Measurements from ENCODE around the gene COPA. TPM values are rescaled to one million over a fixed set of nuclear protein-coding genes. Genes with fewer than 3 reads are reported as not detected.

The COPA gene
- total RNA-seq, 1 experiment from 2014 or later = 118 TPM

- Histone ChIP-seq H3K36me3 (ENCODE audit: control insufficient read depth, insufficient read depth, low read length) (peaks cover 26% of the 10 kb centered on the region), H3K4me1 (ENCODE audit: control insufficient read depth, insufficient read depth, low read length) (no peaks in the 10 kb centered on the region), H3K27ac (ENCODE audit: low read length) (no peak overlapping the region), H3K9me3 (ENCODE audit: control insufficient read depth, insufficient read depth, low read depth, low read length) (no peaks in the 10 kb centered on the region), H3K27me3 (ENCODE audit: control insufficient read depth, insufficient read depth, low read length) (no peaks in the 10 kb centered on the region), H3K4me3 (ENCODE audit: low read depth in 2 of 2, low read length in 2 of 2) (no peak overlapping the region)
- POLR2A ChIA-PET = no interaction called here
- intact Hi-C loops (cut with micrococcal nuclease; ENCODE audit: unreplicated experiment) = no loop called here
- ATAC-seq (no peak), DNase-seq (ENCODE audit: low read depth, low spot score) (no peak)
- TF ChIP-seq, protein P1, sequence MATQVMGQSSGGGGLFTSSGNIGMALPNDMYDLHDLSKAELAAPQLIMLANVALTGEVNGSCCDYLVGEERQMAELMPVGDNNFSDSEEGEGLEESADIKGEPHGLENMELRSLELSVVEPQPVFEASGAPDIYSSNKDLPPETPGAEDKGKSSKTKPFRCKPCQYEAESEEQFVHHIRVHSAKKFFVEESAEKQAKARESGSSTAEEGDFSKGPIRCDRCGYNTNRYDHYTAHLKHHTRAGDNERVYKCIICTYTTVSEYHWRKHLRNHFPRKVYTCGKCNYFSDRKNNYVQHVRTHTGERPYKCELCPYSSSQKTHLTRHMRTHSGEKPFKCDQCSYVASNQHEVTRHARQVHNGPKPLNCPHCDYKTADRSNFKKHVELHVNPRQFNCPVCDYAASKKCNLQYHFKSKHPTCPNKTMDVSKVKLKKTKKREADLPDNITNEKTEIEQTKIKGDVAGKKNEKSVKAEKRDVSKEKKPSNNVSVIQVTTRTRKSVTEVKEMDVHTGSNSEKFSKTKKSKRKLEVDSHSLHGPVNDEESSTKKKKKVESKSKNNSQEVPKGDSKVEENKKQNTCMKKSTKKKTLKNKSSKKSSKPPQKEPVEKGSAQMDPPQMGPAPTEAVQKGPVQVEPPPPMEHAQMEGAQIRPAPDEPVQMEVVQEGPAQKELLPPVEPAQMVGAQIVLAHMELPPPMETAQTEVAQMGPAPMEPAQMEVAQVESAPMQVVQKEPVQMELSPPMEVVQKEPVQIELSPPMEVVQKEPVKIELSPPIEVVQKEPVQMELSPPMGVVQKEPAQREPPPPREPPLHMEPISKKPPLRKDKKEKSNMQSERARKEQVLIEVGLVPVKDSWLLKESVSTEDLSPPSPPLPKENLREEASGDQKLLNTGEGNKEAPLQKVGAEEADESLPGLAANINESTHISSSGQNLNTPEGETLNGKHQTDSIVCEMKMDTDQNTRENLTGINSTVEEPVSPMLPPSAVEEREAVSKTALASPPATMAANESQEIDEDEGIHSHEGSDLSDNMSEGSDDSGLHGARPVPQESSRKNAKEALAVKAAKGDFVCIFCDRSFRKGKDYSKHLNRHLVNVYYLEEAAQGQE (IDR thresholded peaks at IDR 0.05; ENCODE audit: insufficient read depth in 1 of 2, low read depth in 2 of 2, low read length in 1 of 2) = no peak
- in situ Hi-C loops (cut with HindIII; ENCODE audit: low pct_unique_long_range_greater_than_20kb, low sequenced_read_pairs) = no loop called here
- BruUV-seq (replicated peaks) = no TSS peak
- CTCF ChIA-PET = no interaction called here
Measured at GRCh38 chr1:160315359-160315758, 27.7 kb downstream of the COPA start.

- TF ChIP-seq TCF7L2 (IDR thresholded peaks at IDR 0.05; ENCODE audit: low read depth, low read length) (no peak), CTCF (IDR thresholded peaks at IDR 0.05) (no peak)
- in situ Hi-C loops (cut with HindIII; ENCODE audit: low pct_unique_long_range_greater_than_20kb, low sequenced_read_pairs) (no loop called here), intact Hi-C loops (cut with micrococcal nuclease; ENCODE audit: unreplicated experiment) (no loop called here)
- Histone ChIP-seq H3K4me3 (ENCODE audit: low read depth in 2 of 2, low read length in 2 of 2) (no peak overlapping the region), H3K36me3 (ENCODE audit: control insufficient read depth, insufficient read depth, low read length) (peaks cover 58% of the 10 kb centered on the region), H3K27ac (ENCODE audit: low read length) (no peak overlapping the region), H3K27me3 (ENCODE audit: control insufficient read depth, insufficient read depth, low read length) (no peaks in the 10 kb centered on the region), H3K9me3 (ENCODE audit: control insufficient read depth, insufficient read depth, low read depth, low read length) (no peaks in the 10 kb centered on the region), H3K4me1 (ENCODE audit: control insufficient read depth, insufficient read depth, low read length) (no peaks in the 10 kb centered on the region)
- no TSS peak for BruUV-seq (replicated peaks)
- no peak for DNase-seq (ENCODE audit: low read depth, low spot score)
- no peak for ATAC-seq
- ChIA-PET CTCF (no interaction called here), POLR2A (no interaction called here)
Measured at GRCh38 chr1:160309571-160309970, 33.5 kb downstream of the COPA start.

DNA sequence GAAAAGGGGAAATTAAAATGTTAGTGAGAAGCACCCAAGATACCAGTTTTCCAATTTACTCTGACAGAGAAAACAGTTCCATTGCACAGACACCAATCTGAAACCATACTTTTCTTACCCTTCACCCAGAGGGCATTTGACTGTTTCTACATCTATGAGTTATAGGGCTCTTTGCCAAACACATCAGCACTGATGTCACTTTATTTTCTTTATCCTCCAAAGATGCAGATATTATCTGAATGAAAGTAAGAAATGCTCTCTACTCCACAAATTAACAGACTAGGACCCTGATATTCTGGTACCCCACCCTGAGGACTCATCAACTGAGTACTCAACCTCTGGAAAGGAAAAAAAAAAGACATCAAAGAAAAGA lies 33.9 kb downstream of the COPA start:
- CTCF ChIA-PET = no interaction called here

More for the DNA sequence above, 33.9 kb downstream of the COPA start:
- H3K9me3 ChIP-seq (ENCODE audit: control insufficient read depth, insufficient read depth, low read depth, low read length) = no peaks in the 10 kb centered on the region
- no peak for DNase-seq (ENCODE audit: low read depth, low spot score)
- H3K4me1 ChIP-seq (ENCODE audit: control insufficient read depth, insufficient read depth, low read length) = no peaks in the 10 kb centered on the region
- no peaks in the 10 kb centered on the region for H3K27me3 ChIP-seq (ENCODE audit: control insufficient read depth, insufficient read depth, low read length)
- no peak overlapping the region for H3K4me3 ChIP-seq (ENCODE audit: low read depth in 2 of 2, low read length in 2 of 2)
- POLR2A ChIA-PET = no interaction called here
- intact Hi-C loops (cut with micrococcal nuclease; ENCODE audit: unreplicated experiment) (no loop called here), in situ Hi-C loops (cut with HindIII; ENCODE audit: low pct_unique_long_range_greater_than_20kb, low sequenced_read_pairs) (no loop called here)
- no peak overlapping the region for H3K27ac ChIP-seq (ENCODE audit: low read length)
- H3K36me3 ChIP-seq (ENCODE audit: control insufficient read depth, insufficient read depth, low read length) = peaks cover 59% of the 10 kb centered on the region
- BruUV-seq (replicated peaks) = no TSS peak
- TF ChIP-seq POLR2AphosphoS5 (IDR thresholded peaks at IDR 0.05; ENCODE audit: low read depth, low read length) (no peak), SIN3A (IDR thresholded peaks at IDR 0.05; ENCODE audit: borderline replicate concordance, insufficient read depth, low read depth, low read length) (no peak), CTCF (IDR thresholded peaks at IDR 0.05) (no peak), TCF7L2 (IDR thresholded peaks at IDR 0.05; ENCODE audit: low read depth, low read length) (no peak)
- TF ChIP-seq, protein P1 (IDR thresholded peaks at IDR 0.05; ENCODE audit: insufficient read depth in 1 of 2, low read depth in 2 of 2, low read length in 1 of 2) = no peak
- ATAC-seq = no peak

All from Panc1 (cell line).